ENCODE data around the gene FOXL1.

Gene FOXL1

GRCh38 chr16:86616906-86617305, 38.6 kb downstream of the FOXL1 start:
- TF ChIP-seq SIN3A (IDR thresholded peaks at IDR 0.05; ENCODE audit: borderline replicate concordance, insufficient read depth, low read length): no peak
- no peak for TF ChIP-seq POLR2AphosphoS5 (IDR thresholded peaks at IDR 0.05; ENCODE audit: low read depth, low read length)
- no peak for TF ChIP-seq REST (IDR thresholded peaks at IDR 0.05; ENCODE audit: insufficient read depth in 1 of 2, low read depth in 2 of 2, low read length in 2 of 2)
- no peak for TF ChIP-seq FOXP2 (optimal IDR thresholded peaks at IDR 0.05; ENCODE audit: borderline replicate concordance, extremely low read depth, extremely low read length, insufficient read depth)
- TF ChIP-seq TAF1 (IDR thresholded peaks at IDR 0.05; ENCODE audit: borderline replicate concordance, insufficient read depth, low read length): no peak

DNA sequence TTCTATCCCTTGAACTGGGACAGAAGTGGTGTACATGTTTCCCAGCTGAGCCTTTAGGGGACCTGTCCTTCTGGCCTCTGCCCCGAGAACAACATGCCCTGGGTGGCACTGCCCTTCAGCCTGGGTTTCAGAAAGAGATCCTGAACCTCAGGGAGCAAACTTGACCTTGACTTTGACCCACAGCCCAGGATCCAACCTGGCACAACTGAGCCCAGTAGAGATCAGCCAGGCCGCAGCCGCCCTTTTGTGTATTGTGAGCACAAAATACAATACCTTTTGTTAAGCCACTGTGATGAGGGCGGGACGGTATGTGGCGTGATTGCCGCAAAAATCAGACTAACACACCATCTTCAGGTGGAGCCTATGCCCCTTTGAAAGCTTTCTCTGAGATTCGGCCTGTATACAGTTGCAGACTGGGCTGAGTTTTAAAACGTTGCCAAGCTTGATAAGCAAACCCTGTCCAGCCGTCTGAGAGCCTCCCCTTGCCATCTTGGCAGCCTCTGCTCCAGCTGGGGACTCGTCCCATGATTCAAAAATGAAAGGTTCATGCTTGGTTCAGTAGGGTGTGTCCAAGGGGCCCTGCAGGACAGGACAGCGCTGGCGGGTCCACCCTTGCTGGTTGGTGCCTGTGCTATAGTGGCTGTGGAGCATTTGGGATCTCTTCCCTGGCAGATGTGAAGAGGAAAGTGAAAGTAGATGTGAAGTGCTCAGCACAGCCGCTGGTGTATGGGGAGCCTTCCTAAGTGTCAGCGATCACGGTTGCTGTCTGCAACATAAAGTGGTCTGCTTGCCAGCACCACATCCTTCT, 40.3 kb downstream of the FOXL1 start:
- TF ChIP-seq TAF1 (IDR thresholded peaks at IDR 0.05; ENCODE audit: borderline replicate concordance, insufficient read depth, low read length) (no peak), REST (IDR thresholded peaks at IDR 0.05; ENCODE audit: insufficient read depth in 1 of 2, low read depth in 2 of 2, low read length in 2 of 2) (no peak), FOXP2 (optimal IDR thresholded peaks at IDR 0.05; ENCODE audit: borderline replicate concordance, extremely low read depth, extremely low read length, insufficient read depth) (no peak), SIN3A (IDR thresholded peaks at IDR 0.05; ENCODE audit: borderline replicate concordance, insufficient read depth, low read length) (no peak), POLR2AphosphoS5 (IDR thresholded peaks at IDR 0.05; ENCODE audit: low read depth, low read length) (no peak)

DNA sequence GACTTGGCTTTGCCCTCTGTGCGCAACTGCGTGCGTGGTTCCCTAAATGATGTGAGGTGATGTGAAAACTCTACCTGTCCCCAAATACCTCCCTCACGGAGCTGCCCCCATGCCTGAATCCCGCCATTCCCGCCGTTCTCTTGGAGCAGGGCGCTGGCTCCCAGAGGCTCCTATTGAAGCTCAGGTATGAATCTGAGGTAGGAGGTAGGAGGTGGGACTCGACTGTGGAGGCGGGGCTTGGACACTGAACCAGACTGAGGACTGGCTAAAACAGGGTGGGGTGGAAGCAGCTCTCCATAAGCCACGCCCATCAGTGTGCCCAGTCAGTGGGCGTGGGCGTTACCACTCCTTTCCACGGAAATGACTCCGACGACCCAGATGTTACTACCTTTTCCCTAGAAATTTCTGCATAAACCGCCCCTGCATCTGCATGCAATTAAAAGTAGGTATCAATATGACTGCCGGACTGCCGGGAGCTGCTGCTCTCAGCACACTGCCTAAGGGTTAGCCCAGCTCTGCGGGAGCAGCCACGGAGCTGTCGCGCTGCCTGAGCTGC, 41.0 kb downstream of the FOXL1 start:
- TF ChIP-seq SIN3A (IDR thresholded peaks at IDR 0.05; ENCODE audit: borderline replicate concordance, insufficient read depth, low read length): no peak
- TF ChIP-seq FOXP2 (optimal IDR thresholded peaks at IDR 0.05; ENCODE audit: borderline replicate concordance, extremely low read depth, extremely low read length, insufficient read depth): no peak
- no peak for TF ChIP-seq POLR2AphosphoS5 (IDR thresholded peaks at IDR 0.05; ENCODE audit: low read depth, low read length)
- no peak for TF ChIP-seq REST (IDR thresholded peaks at IDR 0.05; ENCODE audit: insufficient read depth in 1 of 2, low read depth in 2 of 2, low read length in 2 of 2)
- TF ChIP-seq TAF1 (IDR thresholded peaks at IDR 0.05; ENCODE audit: borderline replicate concordance, insufficient read depth, low read length): no peak

DNA sequence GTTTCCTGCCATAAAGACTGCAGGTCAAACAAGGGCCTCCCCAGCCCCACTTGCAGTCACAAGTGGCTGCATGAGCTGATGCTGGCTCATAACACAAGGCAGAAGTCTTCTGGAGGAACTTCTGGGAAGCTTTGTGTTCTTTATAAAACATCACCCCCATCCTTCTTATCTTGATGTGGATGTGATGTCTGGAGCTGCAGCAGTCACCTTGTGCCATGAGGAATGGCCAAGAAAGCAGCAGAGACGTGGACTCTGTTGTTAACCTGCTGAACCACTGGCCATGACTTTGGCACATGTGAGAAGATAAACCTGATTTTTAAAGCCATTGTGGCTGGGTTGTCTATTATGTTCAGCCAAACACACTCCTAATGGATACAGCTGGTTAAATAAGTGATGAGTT, 41.8 kb downstream of the FOXL1 start:
- TF ChIP-seq TAF1 (IDR thresholded peaks at IDR 0.05; ENCODE audit: borderline replicate concordance, insufficient read depth, low read length): no peak
- no peak for TF ChIP-seq FOXP2 (optimal IDR thresholded peaks at IDR 0.05; ENCODE audit: borderline replicate concordance, extremely low read depth, extremely low read length, insufficient read depth)
- no peak for TF ChIP-seq POLR2AphosphoS5 (IDR thresholded peaks at IDR 0.05; ENCODE audit: low read depth, low read length)
- no peak for TF ChIP-seq REST (IDR thresholded peaks at IDR 0.05; ENCODE audit: insufficient read depth in 1 of 2, low read depth in 2 of 2, low read length in 2 of 2)

All from PFSK-1 (cell line).